GM12892 (cell line): ENCODE data around the gene DEF6.

Experiments
- POLR2A ChIP-seq: IDR thresholded peaks from 2 replicates; pipeline ENCODE4 v1.6.1; 2011; ENCODE audit warnings: low read depth, low read length, control low read depth
- POLR2AphosphoS5 ChIP-seq: IDR thresholded peaks from 2 replicates; pipeline ENCODE4 v1.6.1; 2011; ENCODE audit warnings: low read depth, low read length, control low read depth

- TF ChIP-seq POLR2A (no peak), POLR2AphosphoS5 (no peak)
Measured at GRCh38 chr6:35319346-35320030, 21.9 kb downstream of the DEF6 start.
